H1 (cell line): ENCODE measurements around the gene TMEM164. TPM values are rescaled to one million over a fixed set of nuclear protein-coding genes. Genes with fewer than 3 reads are reported as not detected.

ENCODE experiments used
- BCL11A ChIP-seq, 2 experiments: IDR thresholded peaks; one replicate each; pipeline ENCODE4 v1.6.1; 2011; ENCODE audit warnings: low read depth in 2 of 2, low read length in 2 of 2, mild to moderate bottlenecking in 2 of 2
- EZH2 ChIP-seq: fragments of 200-600 bp; sonication (generic); IDR thresholded peaks from 2 replicates; pipeline ENCODE4 v1.7.1; 2012; ENCODE audit warnings: low read depth, mild to moderate bottlenecking, moderate library complexity, low read length, inconsistent platforms; ENCODE audit not compliant: severe bottlenecking
- JUN ChIP-seq: IDR thresholded peaks from 2 replicates; pipeline ENCODE4 v1.6.1; 2011; ENCODE audit warnings: low read depth, mild to moderate bottlenecking, improper control_type of control experiment, low read length
- JUND ChIP-seq: IDR thresholded peaks from 2 replicates; pipeline ENCODE4 v1.6.1; 2011; ENCODE audit warnings: mild to moderate bottlenecking, improper control_type of control experiment, low read length
- NANOG ChIP-seq: IDR thresholded peaks from 2 replicates; pipeline ENCODE4 v1.6.1; 2011; ENCODE audit warnings: low read length, low read depth, mild to moderate bottlenecking, inconsistent platforms; ENCODE audit not compliant: insufficient read depth, poor library complexity, severe bottlenecking
- NRF1 ChIP-seq: IDR thresholded peaks from 2 replicates; pipeline ENCODE4 v1.6.1; 2011; ENCODE audit warnings: mild to moderate bottlenecking, low read depth, low read length, improper control_type of control experiment
- TAF1 ChIP-seq: IDR thresholded peaks from 2 replicates; pipeline ENCODE4 v1.6.1; 2011; ENCODE audit warnings: mild to moderate bottlenecking, low read depth, low read length
- TBP ChIP-seq: IDR thresholded peaks from 2 replicates; pipeline ENCODE4 v1.6.1; 2011; ENCODE audit warnings: low read depth, low read length, improper control_type of control experiment
- YY1 ChIP-seq: IDR thresholded peaks from 2 replicates; pipeline ENCODE4 v1.6.1; 2011; ENCODE audit warnings: low read depth, mild to moderate bottlenecking, low read length
- polyA plus RNA-seq, 7 experiments: library from polyadenylated mRNA; depleted of rRNA in 3 of 7; stranded (reverse) in 5 of 7; unstranded in 2 of 7; fragments of >200 nt in 5 of 7; fragments of 200-250 nt in 2 of 7; gene quantifications; 1 replicate in 5 of 7; 2 replicates in 1 of 7; 4 replicates in 1 of 7; pipeline versions ENCODE4 v1.2.1 to v1.2.3, GENCODE V29; 2011 to 2013; ENCODE audit warnings: missing spikeins in 2 of 7, mixed read lengths in 2 of 7
- total RNA-seq: library from RNA; stranded (reverse); fragmentation: NEBNext Ultra II Directional; extraction: Animal tissue kit (Norgen Biotek cat#: 25700); gene quantifications from 2 replicates; pipeline ENCODE4 v1.2.1, GENCODE V29; 2021

The TMEM164 gene
- total and polyA plus RNA-seq, 2 of the 8 experiments (the other 6 are each of a cell fraction or from before 2014, with no cell fraction given): 7.3 to 14.8 TPM

DNA sequence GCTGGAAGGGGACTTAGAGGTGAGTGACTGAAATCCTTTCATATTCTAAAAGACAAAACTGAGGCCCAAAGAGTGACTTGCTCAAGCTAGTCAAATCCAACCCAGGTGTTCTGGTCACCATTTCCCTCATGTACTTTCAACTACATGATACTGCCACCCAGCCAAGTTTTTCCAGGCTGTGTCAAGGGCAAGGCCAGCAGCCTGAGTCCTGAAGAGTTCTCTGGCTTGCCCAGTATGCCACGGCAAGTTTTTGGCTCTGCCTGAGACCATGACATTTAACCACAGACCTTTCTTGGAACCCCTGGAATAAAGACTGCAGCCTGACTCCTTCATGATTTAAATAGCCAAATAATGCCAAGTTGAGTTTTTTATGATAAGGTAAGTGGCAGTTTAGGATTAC lies 10.7 kb upstream of the TMEM164 start (continued):
- no peak for TF ChIP-seq BCL11A (IDR thresholded peaks at IDR 0.05; ENCODE audit: low read depth in 2 of 2, low read length in 2 of 2)
- no peak for TF ChIP-seq YY1
- TF ChIP-seq TBP: no peak
- TF ChIP-seq NRF1: no peak
- no peak for TF ChIP-seq EZH2
- TF ChIP-seq TAF1: no peak
- no peak for TF ChIP-seq NANOG
- TF ChIP-seq JUN: no peak
- no peak for TF ChIP-seq JUND
